Activated CD4-positive, alpha-beta T cell treated with anti-CD3 and anti-CD28 coated beads for 1 hour (primary cell): Measurements from ENCODE around the gene UBR2.
A peak's percentile ranks its signal among the peaks of the same experiment; 100 is the strongest.
"Not testable (repeated sequence)": the region's sequence is repeated elsewhere in the genome, so short reads cannot be mapped to it uniquely, and the experiment has no call there.

Experiments
- DNase-seq: peaks from one replicate; pipeline ENCODE4 v3.0.0-alpha.2; 2020

UBR2 gene

DNA sequence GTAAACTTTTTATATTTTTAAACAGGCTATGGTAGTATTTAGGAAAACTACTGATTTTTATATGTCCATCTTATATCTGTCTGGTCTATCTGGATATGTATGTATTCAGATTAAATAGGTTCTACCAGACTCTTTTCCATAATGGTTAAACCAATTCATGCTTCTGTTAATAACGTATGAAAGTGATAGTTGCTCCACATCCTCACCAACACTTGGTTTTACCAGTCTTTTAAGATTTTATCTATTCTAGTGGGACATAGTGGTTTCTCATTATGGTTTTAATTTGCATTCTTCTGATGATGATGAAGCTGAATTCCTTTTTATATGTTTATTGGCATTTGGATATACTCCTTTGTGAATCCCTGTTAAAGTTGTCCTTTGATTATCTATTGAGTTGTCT lies 56.1 kb downstream of the UBR2 start:
- no peak for DNase-seq

DNA sequence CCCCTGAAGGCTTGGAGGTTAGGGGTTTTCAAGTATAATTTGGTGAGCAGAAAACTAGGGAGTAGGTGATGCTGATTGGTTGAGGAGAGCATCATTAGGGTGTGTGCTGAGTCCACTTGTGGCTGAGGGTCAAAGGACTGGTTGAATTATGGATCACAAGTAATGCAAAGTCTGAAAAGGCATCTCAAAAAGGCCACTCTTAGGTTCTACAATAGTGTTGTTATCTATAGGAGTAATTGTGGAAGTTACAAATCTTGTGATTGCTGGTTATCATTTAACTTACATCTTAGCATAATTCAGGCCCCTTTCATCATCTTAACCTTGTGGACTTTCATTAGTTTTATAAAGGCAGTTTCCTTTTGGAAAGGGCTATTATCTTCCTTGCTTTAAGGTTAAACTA lies 60.8 kb downstream of the UBR2 start:
- DNase-seq = no peak

DNA sequence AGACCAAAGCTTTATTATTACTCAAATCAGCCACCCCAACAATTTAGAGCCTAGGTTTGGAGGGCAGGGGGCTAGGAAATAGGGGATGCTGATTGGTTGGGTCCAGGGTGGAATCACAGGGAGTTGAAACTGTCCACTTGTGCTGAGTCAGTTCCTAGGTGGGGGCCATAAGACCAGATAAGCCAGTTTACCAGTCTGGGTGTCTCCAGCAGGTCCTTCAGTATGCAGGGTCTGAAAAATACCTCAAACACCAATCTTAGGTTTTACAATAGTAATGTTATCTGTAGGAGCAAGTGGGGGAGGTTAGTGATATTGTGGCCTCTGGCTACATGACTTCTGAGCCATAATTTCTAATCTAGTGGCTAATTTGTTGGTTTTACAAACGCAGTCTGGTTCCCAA lies 63.2 kb downstream of the UBR2 start:
- no peak for DNase-seq

DNA sequence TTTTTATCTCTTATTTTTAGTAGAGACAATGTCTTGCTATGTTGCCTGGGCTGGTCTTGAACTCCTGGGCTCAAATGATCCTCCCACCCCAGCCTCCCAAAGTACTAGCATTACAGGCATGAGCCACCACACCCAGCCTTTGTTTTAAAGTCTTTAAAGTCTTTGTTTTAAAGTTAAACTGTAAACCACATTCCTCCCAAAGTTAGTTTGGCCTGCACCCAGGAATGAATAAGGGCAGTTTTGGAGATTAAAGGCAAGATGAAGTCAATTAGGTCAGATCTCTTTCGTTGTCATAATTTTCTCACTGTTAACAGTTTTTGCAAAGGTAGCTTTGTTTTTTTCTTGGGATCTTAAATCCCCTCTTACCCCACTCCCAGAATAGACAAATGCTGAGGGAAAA lies 63.8 kb downstream of the UBR2 start:
- no peak for DNase-seq

DNA sequence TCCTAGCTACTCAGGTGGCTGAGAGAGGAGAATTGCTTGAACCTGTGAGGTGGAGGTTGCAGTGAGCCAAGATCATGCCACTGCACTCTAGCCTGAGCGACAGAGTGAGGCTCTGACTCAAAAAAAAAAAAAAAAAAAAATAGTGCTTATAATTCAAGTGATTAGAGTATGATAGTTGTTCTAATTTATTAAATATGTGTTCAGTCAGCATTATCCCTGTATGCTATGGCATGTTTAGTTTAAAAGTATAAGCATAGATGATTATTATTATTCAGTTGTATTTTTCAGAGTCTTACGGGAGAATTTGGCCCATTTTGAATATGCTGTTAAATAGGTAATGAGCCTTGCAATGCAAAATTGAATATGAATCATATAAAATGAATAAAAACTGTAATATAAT lies 64.8 kb downstream of the UBR2 start:
- no peak for DNase-seq

DNA sequence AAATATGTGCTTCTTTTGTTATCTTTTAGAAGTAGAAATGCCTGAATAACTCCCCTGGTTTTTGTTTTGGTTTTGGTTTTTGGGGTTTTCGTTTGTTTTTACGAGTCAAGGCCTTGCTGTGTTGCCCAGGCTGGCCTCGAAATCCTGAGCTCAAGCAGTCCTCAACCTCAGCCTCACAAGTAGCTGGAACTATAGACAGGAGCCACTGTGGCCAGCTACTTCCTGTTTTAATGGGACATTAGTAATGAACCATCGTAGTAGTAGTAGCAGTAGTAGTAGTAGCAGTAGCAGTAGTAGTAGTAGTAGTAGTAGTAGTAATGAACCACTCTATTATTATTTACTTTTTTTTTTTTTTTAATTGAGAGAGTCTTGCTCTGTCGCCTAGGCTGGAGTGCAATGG lies 66.0 kb downstream of the UBR2 start:
- DNase-seq = no peak

DNA sequence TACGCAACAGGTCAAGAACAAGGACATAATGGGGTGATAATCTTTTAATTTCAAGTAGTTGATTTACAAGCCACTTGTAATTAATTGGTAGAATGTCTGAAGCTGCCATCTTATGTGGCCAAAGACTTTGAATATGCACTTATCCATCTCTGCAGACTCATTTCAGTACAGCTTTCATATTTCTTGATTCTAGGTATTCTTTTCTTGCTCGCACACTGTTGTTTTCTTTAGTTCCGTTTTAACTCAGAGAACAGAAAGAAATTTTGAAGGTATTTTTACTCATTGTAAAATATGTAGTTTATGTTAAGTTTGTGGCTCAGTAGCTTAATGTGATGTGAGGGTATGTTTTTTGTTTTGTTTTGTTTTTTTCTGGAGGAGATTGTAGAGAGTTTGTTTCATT lies 73.9 kb downstream of the UBR2 start:
- no peak for DNase-seq

DNA sequence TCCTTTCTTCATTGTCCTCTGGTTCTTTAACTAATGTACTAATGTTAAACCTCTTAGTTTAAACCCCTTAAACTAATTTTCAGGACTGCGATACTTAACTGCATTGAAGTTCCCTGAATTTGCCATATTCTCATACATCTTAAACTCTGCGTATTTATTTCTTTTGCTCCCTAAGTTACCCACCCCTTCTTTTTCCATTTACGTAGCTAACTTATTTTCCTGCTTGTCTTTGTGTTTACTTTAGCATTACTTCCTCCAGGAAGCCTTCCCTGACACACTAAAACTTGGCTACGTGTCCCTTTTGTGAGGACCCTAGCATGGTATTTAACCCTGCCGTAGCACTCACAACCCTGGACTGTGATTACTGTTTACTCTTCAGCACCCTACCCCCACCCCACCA lies 79.0 kb downstream of the UBR2 start:
- DNase-seq = no peak

DNA sequence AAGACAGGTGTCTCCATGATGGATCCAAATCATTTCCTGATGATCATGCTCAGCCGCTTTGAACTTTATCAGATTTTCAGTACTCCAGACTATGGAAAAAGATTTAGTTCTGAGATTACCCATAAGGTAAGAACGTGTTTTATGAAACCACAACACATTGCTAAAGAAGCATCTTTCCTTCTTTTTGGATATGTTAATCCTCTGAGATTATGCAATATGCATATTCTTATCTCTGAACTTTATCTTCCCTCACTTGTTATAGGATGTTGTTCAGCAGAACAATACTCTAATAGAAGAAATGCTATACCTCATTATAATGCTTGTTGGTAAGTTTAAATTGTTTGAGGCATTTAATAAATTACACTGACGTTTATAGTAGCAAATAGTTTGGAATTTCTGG lies 80.4 kb downstream of the UBR2 start:
- no peak for DNase-seq

DNA sequence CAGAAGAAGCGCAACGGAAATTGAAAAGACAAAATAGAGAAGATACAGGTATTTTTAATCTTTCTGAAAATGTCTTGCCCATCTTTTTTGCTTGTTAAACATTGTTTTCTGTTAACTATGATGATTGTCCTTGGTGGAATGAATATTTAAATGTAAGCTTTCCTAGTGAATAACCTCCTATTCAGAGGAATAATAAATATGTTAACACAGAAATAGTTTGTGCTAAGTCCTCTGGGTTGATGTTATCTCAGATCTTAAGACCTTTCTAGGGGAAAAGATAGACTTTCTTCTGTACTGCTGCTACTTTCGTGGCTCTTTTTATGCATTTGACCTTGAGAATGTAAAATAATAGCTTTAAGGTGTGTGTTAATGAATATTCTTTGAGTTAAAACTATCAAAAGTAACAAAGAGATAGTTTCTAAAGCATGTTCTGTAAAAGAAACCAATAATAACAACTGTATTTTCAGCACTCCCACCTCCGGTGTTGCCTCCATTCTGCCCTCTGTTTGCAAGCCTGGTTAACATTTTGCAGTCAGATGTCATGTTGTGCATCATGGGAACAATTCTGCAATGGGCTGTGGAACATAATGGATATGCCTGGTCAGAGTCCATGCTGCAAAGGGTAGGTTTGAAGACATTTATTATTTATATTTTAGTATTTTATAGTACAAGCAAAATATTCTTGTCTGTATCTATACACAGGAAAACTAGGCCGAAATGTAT lies 88.4 kb downstream of the UBR2 start:
- no peak for DNase-seq

DNA sequence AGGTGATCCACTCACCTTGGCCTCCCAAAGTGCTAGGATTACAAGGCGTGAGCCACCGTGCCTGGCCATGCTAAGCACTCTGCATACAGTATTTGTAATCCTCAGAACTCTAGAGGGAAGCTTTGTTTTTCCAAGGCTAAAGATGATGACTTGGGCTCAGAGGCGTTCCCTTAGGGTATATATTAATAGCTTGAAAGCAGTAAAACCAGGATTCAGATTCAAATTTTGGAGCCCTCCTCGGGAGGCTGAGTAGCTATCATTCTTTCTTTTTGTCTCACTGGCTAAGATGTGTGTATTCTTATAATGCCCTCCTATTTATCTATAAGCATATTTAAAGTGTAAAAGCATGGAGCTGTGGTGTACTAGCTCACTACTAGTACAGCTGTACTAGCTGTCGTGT lies 90.0 kb downstream of the UBR2 start:
- no peak for DNase-seq

DNA sequence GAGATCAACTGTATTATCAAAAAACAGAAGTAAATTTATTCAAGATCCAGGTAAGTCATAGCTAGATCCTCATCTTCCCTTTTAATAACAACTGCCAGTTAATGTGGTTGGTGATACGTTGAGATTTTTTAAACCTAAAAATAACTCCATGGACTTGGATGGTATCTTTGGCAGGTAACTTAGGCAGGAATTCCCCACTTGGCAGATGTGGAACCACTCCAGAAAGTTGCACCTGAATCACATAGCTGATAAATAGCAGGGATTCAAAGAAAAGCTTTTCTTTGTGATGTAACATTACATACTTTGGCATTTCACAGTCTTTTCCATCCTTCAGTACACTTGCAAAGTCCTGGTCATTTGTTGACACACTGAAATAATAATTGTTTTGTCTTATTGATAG lies 96.0 kb downstream of the UBR2 start:
- DNase-seq = no peak

DNA sequence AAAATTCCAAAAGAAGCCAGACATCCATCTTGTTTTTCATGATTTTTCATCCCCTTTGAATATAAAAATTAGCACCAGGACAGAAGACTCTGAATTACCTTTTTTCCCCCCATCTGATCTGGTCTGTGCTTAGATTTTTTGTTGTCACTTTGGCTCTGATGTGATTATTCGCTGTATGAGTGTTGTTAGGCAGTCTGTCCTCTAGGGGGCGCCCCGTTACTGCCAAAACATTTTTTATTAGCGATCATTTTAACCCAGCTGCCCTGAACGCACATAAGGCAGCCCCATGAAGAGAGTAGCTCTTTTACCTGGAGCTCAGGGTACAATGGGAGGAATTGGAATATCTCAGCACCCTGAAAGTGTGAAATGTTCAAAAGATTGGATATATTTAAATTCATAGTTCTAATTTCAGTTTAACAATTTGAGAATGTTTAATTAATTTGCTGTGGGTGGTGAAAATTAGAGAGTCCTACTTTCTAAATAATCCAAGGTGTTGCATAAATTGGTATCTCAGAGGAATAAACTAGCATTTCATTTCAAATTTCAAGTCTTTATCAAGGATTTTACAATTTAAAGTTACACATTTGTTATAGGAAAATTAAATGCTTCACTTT lies 97.8 kb downstream of the UBR2 start:
- DNase-seq = peak; percentile 77

DNA sequence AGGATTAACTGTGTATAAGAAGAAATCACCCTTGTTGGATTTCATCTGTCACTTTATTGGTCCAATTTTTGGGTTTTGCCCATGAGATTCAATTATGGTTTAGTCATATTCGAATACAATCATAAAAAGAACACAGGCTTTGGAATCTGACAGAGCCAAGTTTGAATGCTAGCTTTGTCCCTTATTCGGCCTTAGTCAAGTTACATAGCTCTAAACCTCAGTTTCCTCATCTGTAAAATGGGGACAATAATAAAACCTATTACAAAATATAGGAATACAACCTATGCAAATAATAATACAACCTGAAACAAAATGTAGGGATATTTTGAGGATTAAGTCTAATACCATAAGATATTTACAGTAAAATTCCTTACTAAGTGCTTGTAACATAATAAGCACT lies 100.9 kb downstream of the UBR2 start:
- DNase-seq = no peak

DNA sequence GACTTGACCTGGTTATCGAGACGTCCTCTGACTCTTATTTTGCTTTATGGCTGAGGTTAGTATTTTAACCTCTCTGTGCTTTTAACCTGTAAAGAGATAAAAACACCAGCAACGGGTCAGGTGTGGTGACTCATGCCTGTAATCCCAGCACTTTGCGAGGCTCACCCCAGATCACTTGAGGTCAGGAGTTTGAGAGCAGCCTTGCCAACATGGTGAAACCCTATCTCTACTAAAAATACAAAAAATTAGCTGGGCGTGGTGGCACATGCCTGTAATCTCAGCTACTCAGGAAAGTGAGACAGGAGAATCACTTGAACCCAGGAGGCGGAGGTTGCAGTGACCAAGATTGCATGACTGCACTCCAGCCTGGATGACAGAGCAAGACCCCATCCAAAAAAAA lies 110.5 kb downstream of the UBR2 start:
- DNase-seq = not testable (repeated sequence)

DNA sequence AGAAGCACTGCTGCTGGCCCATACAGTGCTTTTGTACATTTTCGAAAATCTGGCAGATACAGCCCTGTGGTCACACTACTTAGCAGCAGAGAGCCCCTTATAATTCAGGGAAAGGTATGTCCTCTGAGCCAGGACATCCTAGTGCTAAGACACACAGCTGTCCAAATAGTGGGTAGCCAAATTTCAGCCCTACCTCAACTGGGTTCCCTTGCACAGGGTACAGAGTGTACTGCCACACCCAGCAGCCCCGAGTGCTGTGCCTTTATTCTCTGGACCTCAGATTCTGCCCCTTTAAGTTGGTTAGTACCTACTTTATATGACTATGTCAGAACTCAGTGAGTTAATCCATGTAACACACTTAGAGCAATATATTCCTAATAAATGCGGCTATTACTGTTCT lies 111.0 kb downstream of the UBR2 start:
- DNase-seq = no peak

DNA sequence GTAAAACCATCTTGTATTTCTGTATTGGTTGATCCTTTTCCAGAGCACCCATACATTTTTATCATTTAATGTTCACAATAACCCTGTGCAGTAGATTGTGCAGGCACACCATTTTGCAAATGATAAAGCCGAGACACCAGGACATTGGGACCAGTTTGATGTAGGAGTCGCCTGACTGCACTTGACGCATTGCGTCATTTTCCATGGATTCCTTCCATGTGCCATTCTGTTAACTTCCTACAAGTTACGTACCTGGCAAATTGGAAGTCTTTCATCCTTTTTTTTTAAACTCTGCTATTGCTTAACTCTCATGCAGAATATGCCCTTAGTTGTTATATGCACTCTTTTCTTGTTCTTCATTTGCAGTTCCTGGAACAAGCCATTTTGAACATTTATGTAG lies 115.5 kb downstream of the UBR2 start:
- DNase-seq = no peak

DNA sequence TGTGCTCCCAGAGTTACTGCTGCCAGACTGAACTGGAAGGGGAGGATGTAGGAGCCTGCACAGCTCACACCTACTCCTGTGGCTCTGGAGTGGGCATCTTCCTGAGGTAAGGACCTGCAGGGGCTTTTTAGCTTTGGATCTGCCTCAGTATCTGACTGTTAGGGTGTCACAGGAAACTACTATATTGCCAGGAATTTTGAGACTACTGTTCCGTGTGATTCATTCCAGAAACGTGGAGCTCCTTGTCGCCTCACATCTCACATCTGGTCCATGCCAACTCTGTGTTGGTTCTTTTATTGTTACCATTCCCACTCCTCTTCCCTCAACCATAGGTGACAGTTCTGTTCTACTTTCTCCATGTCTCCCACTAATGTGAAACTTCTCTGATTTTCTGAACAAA lies 124.5 kb downstream of the UBR2 start:
- no peak for DNase-seq

DNA sequence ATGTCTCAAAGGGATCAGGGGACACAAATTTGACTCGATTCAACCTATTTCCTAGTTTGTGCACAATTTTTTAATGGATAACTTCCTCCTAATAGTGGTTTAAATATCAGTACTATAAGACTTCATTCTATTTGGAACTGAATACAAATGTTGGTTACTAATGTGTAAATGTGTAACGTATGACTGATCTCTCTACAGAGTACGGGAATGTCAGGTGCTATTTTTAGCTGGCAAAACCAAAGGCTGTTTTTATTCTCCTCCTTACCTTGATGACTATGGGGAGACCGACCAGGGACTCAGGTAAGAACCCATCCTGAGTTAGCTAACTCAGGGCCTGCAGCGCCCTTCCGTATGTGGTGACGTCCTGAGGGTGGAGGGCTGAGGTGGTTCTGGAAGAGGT lies 125.5 kb downstream of the UBR2 start:
- no peak for DNase-seq

DNA sequence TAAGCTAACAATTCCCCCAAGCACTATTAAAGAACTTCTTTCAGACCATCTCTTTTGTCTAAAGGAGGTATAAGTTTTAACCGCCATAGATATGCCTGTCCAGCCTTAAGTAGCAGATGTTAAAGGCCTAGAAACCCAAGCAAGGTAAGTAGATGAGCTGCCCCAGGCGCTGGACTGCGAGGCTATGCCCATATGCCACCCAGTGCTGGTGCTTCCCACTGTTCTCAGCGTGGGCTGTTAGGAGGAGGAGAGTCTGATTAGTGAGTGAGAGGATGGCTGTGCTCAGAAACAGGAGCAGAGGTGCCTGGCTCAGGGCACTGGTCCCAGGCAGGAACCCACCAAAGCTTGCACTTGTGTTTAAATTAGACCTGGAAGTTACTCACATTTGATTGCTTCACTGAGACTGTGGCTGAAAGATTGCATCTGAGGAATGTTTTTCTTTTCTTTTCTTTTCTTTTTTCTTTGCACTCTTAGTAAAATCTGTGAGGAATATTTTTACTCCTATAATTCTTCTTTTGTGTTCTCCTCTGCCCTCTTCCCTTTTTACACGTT lies 126.4 kb downstream of the UBR2 start:
- no peak for DNase-seq

DNA sequence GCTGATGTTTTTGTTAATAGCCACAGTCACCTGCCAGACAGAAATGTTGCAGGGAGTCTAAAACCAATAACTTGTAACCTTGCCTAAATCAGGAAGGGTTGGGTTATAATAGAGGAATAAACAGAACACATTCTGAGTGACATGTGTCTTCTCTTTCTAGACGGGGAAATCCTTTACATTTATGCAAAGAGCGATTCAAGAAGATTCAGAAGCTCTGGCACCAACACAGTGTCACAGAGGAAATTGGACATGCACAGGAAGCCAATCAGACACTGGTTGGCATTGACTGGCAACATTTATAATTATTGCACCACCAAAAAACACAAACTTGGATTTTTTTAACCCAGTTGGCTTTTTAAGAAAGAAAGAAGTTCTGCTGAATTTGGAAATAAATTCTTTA lies 127.0 kb downstream of the UBR2 start:
- DNase-seq = no peak

DNA sequence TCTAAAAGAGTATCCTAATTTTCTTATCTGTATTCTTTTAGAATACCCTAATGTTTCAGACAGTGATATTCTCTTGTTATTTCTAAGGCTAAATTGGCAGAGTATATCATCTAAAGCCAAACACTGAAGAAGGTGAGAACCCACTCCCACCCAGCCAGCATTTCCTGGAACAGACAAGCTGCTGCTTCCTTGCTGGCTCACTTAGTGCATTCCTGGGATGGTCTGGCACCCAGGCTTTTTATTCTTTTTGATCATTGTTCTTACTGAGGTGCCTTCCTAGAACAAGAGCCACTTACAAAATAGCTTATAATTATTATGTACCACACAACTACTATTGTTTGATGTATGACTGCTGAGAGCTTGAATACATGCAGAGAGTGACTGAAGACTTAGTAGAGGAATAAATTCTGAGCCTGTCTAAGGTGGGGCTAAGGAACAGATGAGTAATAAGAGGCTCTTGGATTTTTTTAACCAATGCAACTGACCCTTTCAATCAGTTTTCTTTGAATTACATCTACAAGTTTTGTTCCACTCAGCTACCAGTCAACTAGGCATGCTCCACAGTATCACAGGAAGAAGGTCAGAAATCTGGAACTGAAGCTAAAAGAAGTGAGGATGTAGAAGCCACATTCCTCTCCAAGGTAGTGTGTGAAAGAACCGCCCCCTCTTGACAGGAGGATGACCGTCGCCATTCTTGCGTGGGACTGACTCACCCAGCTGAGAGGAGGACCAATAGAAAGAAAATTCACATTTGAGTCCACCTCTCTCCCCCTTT lies 128.5 kb downstream of the UBR2 start:
- DNase-seq = no peak

DNA sequence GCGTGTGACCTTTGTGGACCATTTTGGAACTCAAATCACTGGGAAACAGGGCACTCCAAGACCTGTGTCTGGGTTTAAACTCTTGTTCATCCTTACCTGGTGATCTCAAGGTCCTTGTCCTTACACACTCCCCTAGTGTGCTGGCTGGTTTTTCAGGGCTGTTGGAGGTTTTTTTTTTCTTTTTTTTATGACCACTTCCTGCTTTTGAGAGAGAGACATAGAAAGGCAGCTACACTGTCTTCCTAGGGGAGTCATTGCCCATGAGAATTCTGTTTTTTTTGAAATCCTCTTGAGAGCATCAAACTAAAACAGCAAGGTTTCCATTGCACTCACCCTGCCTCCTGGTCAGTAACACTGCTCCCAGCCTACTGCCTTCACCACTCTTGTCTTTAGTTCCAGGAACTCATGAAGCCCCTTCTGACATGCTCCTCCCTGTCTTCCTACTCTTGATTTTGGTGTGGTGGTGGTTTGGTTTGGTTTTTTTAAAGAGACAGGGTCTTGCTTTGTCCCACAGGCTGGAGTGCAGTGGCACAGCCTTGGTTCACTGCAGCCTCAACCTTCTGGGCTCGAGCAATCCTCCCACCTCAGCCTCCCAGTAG lies 130.0 kb downstream of the UBR2 start:
- DNase-seq = no peak

DNA sequence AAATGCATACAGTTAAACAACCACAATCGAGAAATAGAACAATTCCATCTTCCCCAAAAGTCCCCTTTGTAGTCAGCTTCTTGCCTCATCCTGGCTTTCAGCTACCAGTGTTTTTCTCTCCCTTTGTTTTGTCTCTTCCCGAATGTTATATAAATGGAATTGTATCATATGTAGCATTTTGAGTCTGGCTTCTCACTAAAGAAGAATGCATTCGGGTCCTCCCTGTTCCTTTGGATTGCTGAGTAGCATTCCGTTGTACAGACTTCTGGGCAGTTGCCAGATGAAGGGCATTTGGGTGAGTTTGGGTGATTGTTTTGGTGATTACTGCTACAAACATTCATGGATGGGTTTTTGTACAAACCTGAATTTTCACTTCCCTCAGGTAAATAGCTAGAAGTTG lies 130.8 kb downstream of the UBR2 start:
- no peak for DNase-seq
